ENCODE measurements around the gene GPHN.

- TF ChIP-seq CTCF (IDR thresholded peaks at IDR 0.05) (no peak), POLR2A (IDR thresholded peaks at IDR 0.05; ENCODE audit: low read depth) (no peak), EP300 (IDR thresholded peaks at IDR 0.05) (no peak), POLR2AphosphoS5 (IDR thresholded peaks at IDR 0.05) (no peak)
Observed at GRCh38 chr14:67004521-67004920, 496.6 kb downstream of the GPHN start.

Measured in esophagus muscularis mucosa (tissue), 4 donors.